ENCODE data around the gene HBG1.

HBG1 gene

GRCh38 chr11:5286901-5287300 is 37.2 kb upstream of the HBG1 start:
- no peak overlapping the region for H3K9ac ChIP-seq (ENCODE audit: low read length)
- no peaks in the 10 kb centered on the region for H3K36me3 ChIP-seq (ENCODE audit: control insufficient read depth, insufficient read depth, low read length)
- H3K27ac ChIP-seq (ENCODE audit: low read depth, low read length): no peak overlapping the region
- no peaks in the 10 kb centered on the region for H3K9me3 ChIP-seq (ENCODE audit: control insufficient read depth, insufficient read depth, low read depth, low read length)
- H3K4me3 ChIP-seq (ENCODE audit: low read depth, low read length): no peak overlapping the region
- H3K4me1 ChIP-seq (ENCODE audit: control insufficient read depth, insufficient read depth, low read length): no peaks in the 10 kb centered on the region
- H3K27me3 ChIP-seq (ENCODE audit: control insufficient read depth, insufficient read depth, low read length): no peaks in the 10 kb centered on the region

DNA sequence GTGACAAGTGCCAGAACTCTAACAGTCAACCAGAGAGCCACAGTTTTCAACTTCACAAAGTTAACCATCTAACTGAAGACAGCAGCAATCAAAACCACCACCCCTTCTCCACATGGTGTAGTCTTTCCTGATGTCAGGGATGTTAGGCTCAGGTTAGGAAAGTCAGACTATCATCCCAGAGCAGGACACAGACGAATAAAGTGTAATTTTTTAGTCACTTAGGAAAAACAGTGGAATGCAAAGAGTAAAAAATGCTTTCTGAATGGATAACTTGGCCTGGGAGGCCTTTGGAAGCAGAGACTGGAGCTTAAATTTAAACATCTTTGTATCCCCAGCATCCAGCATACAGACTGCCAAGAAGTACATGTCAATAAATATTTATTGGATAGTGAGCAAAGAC is 36.7 kb upstream of the HBG1 start:
- no peaks in the 10 kb centered on the region for H3K36me3 ChIP-seq (ENCODE audit: control insufficient read depth, insufficient read depth, low read length)
- H3K4me3 ChIP-seq (ENCODE audit: low read depth, low read length): no peak overlapping the region
- H3K27ac ChIP-seq (ENCODE audit: low read depth, low read length): no peak overlapping the region
- H3K27me3 ChIP-seq (ENCODE audit: control insufficient read depth, insufficient read depth, low read length): no peaks in the 10 kb centered on the region
- no peaks in the 10 kb centered on the region for H3K9me3 ChIP-seq (ENCODE audit: control insufficient read depth, insufficient read depth, low read depth, low read length)
- no peak overlapping the region for H3K9ac ChIP-seq (ENCODE audit: low read length)
- no peaks in the 10 kb centered on the region for H3K4me1 ChIP-seq (ENCODE audit: control insufficient read depth, insufficient read depth, low read length)

- no peaks in the 10 kb centered on the region for H3K36me3 ChIP-seq (ENCODE audit: control insufficient read depth, insufficient read depth, low read length)
- H3K27me3 ChIP-seq (ENCODE audit: control insufficient read depth, insufficient read depth, low read length): no peaks in the 10 kb centered on the region
- H3K9me3 ChIP-seq (ENCODE audit: control insufficient read depth, insufficient read depth, low read depth, low read length): no peaks in the 10 kb centered on the region
- no peak overlapping the region for H3K27ac ChIP-seq (ENCODE audit: low read depth, low read length)
- H3K9ac ChIP-seq (ENCODE audit: low read length): no peak overlapping the region
- peaks cover 1% of the 10 kb centered on the region; the same call in 1 of the 2 replicates for H3K4me1 ChIP-seq (ENCODE audit: control insufficient read depth, insufficient read depth, low read length)
- H3K4me3 ChIP-seq (ENCODE audit: low read depth, low read length): no peak overlapping the region
Observed at GRCh38 chr11:5285703-5286340, 36.2 kb upstream of the HBG1 start.

- H3K9me3 ChIP-seq (ENCODE audit: control insufficient read depth, insufficient read depth, low read depth, low read length): no peaks in the 10 kb centered on the region
- no peaks in the 10 kb centered on the region for H3K36me3 ChIP-seq (ENCODE audit: control insufficient read depth, insufficient read depth, low read length)
- H3K4me1 ChIP-seq (ENCODE audit: control insufficient read depth, insufficient read depth, low read length): peaks cover 5% of the 10 kb centered on the region
- H3K27ac ChIP-seq (ENCODE audit: low read depth, low read length): no peak overlapping the region
- no peaks in the 10 kb centered on the region for H3K27me3 ChIP-seq (ENCODE audit: control insufficient read depth, insufficient read depth, low read length)
- H3K4me3 ChIP-seq (ENCODE audit: low read depth, low read length): no peak overlapping the region
- no peak overlapping the region for H3K9ac ChIP-seq (ENCODE audit: low read length)
Observed at GRCh38 chr11:5284637-5285036, 35.0 kb upstream of the HBG1 start.

DNA sequence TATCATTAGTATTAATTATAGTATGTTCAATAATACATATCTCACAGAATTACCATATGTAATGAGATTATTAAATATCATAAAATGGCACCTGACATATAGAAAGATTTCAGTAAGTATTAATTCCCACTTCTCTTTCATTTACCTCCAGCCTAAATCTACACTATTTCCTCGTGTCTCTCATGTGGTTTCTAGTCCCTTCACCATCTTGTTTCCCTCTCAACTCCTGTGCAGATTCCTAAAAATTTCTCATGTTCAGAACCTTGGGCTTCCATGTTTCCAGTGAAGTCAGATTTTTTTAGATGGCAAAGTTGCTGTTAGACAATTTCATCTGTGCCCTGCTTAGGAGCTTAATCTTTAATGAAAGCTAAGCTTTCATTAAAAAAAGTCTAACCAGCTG is 34.2 kb upstream of the HBG1 start:
- Histone ChIP-seq H3K4me3 (ENCODE audit: low read depth, low read length) (no peak overlapping the region), H3K9me3 (ENCODE audit: control insufficient read depth, insufficient read depth, low read depth, low read length) (no peaks in the 10 kb centered on the region), H3K27ac (ENCODE audit: low read depth, low read length) (no peak overlapping the region), H3K4me1 (ENCODE audit: control insufficient read depth, insufficient read depth, low read length) (peaks cover 5% of the 10 kb centered on the region), H3K27me3 (ENCODE audit: control insufficient read depth, insufficient read depth, low read length) (no peaks in the 10 kb centered on the region), H3K9ac (ENCODE audit: low read length) (no peak overlapping the region), H3K36me3 (ENCODE audit: control insufficient read depth, insufficient read depth, low read length) (no peaks in the 10 kb centered on the region)

GRCh38 chr11:5283086-5283485 is 33.4 kb upstream of the HBG1 start:
- Histone ChIP-seq H3K27ac (ENCODE audit: low read depth, low read length) (no peak overlapping the region), H3K9ac (ENCODE audit: low read length) (no peak overlapping the region), H3K4me1 (ENCODE audit: control insufficient read depth, insufficient read depth, low read length) (peaks cover 5% of the 10 kb centered on the region), H3K4me3 (ENCODE audit: low read depth, low read length) (no peak overlapping the region), H3K9me3 (ENCODE audit: control insufficient read depth, insufficient read depth, low read depth, low read length) (no peaks in the 10 kb centered on the region), H3K27me3 (ENCODE audit: control insufficient read depth, insufficient read depth, low read length) (no peaks in the 10 kb centered on the region), H3K36me3 (ENCODE audit: control insufficient read depth, insufficient read depth, low read length) (no peaks in the 10 kb centered on the region)

- H3K9ac ChIP-seq (ENCODE audit: low read length): no peak overlapping the region
- H3K27me3 ChIP-seq (ENCODE audit: control insufficient read depth, insufficient read depth, low read length): no peaks in the 10 kb centered on the region
- no peaks in the 10 kb centered on the region for H3K9me3 ChIP-seq (ENCODE audit: control insufficient read depth, insufficient read depth, low read depth, low read length)
- no peaks in the 10 kb centered on the region for H3K36me3 ChIP-seq (ENCODE audit: control insufficient read depth, insufficient read depth, low read length)
- no peak overlapping the region for H3K27ac ChIP-seq (ENCODE audit: low read depth, low read length)
- H3K4me3 ChIP-seq (ENCODE audit: low read depth, low read length): no peak overlapping the region
- H3K4me1 ChIP-seq (ENCODE audit: control insufficient read depth, insufficient read depth, low read length): peaks cover 5% of the 10 kb centered on the region
Observed at GRCh38 chr11:5282628-5283027, 33.0 kb upstream of the HBG1 start.

- Histone ChIP-seq H3K4me3 (ENCODE audit: low read depth, low read length) (no peak overlapping the region), H3K4me1 (ENCODE audit: control insufficient read depth, insufficient read depth, low read length) (peaks cover 5% of the 10 kb centered on the region), H3K27ac (ENCODE audit: low read depth, low read length) (no peak overlapping the region), H3K9me3 (ENCODE audit: control insufficient read depth, insufficient read depth, low read depth, low read length) (no peaks in the 10 kb centered on the region), H3K36me3 (ENCODE audit: control insufficient read depth, insufficient read depth, low read length) (no peaks in the 10 kb centered on the region), H3K27me3 (ENCODE audit: control insufficient read depth, insufficient read depth, low read length) (no peaks in the 10 kb centered on the region), H3K9ac (ENCODE audit: low read length) (no peak overlapping the region)
Observed at GRCh38 chr11:5281596-5281995, 31.9 kb upstream of the HBG1 start.

DNA sequence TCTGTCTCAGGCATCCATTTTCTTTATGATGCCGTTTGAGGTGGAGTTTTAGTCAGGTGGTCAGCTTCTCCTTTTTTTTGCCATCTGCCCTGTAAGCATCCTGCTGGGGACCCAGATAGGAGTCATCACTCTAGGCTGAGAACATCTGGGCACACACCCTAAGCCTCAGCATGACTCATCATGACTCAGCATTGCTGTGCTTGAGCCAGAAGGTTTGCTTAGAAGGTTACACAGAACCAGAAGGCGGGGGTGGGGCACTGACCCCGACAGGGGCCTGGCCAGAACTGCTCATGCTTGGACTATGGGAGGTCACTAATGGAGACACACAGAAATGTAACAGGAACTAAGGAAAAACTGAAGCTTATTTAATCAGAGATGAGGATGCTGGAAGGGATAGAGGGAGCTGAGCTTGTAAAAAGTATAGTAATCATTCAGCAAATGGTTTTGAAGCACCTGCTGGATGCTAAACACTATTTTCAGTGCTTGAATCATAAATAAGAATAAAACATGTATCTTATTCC is 31.0 kb upstream of the HBG1 start:
- Histone ChIP-seq H3K9ac (ENCODE audit: low read length) (no peak overlapping the region), H3K4me1 (ENCODE audit: control insufficient read depth, insufficient read depth, low read length) (peaks cover 5% of the 10 kb centered on the region), H3K4me3 (ENCODE audit: low read depth, low read length) (no peak overlapping the region), H3K27me3 (ENCODE audit: control insufficient read depth, insufficient read depth, low read length) (no peaks in the 10 kb centered on the region), H3K9me3 (ENCODE audit: control insufficient read depth, insufficient read depth, low read depth, low read length) (no peaks in the 10 kb centered on the region), H3K27ac (ENCODE audit: low read depth, low read length) (no peak overlapping the region), H3K36me3 (ENCODE audit: control insufficient read depth, insufficient read depth, low read length) (no peaks in the 10 kb centered on the region)

- H3K4me1 ChIP-seq (ENCODE audit: control insufficient read depth, insufficient read depth, low read length): peaks cover 7% of the 10 kb centered on the region
- no peaks in the 10 kb centered on the region for H3K9me3 ChIP-seq (ENCODE audit: control insufficient read depth, insufficient read depth, low read depth, low read length)
- no peaks in the 10 kb centered on the region for H3K36me3 ChIP-seq (ENCODE audit: control insufficient read depth, insufficient read depth, low read length)
- no peak overlapping the region for H3K4me3 ChIP-seq (ENCODE audit: low read depth, low read length)
- H3K27me3 ChIP-seq (ENCODE audit: control insufficient read depth, insufficient read depth, low read length): no peaks in the 10 kb centered on the region
- no peak overlapping the region for H3K27ac ChIP-seq (ENCODE audit: low read depth, low read length)
- H3K9ac ChIP-seq (ENCODE audit: low read length): no peak overlapping the region
Observed at GRCh38 chr11:5279471-5280090, 29.9 kb upstream of the HBG1 start.

- H3K4me3 ChIP-seq (ENCODE audit: low read depth, low read length): no peak overlapping the region
Observed at GRCh38 chr11:5277807-5278382, 28.2 kb upstream of the HBG1 start.

More at GRCh38 chr11:5277807-5278382, 28.2 kb upstream of the HBG1 start:
- Histone ChIP-seq H3K36me3 (ENCODE audit: control insufficient read depth, insufficient read depth, low read length) (no peaks in the 10 kb centered on the region), H3K9ac (ENCODE audit: low read length) (no peak overlapping the region), H3K4me1 (ENCODE audit: control insufficient read depth, insufficient read depth, low read length) (peaks cover 12% of the 10 kb centered on the region), H3K27ac (ENCODE audit: low read depth, low read length) (no peak overlapping the region), H3K27me3 (ENCODE audit: control insufficient read depth, insufficient read depth, low read length) (no peaks in the 10 kb centered on the region), H3K9me3 (ENCODE audit: control insufficient read depth, insufficient read depth, low read depth, low read length) (no peaks in the 10 kb centered on the region)
